ENCODE measurements around the gene EVI5L. TPM values are rescaled to one million over a fixed set of nuclear protein-coding genes. Genes with fewer than 3 reads are reported as not detected.

The EVI5L gene
- total and polyA plus RNA-seq, 9 donors, result 5.1 to 15.9 (median 10.9) TPM

DNA sequence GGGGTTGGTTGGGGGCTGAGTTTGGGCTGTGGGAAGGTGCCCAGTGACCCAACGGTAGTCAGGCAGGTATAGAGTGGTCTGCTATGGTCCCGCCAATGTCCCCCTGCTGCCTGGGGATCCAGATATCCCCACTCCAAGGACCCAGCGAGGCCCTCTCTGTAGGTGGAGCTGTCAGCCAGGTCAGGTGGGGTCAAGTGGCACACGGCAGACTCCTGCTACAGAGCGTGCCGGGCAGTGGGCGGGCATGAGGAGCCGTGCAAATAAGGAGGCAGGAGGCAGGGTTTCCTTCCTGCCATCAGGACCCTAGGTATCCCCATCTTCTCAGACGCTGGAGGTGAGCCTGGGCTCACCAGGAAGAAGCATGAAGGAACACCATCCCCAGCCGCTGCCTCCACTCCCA lies 14.9 kb downstream of the EVI5L start:
- no peak for DNase-seq
- TF ChIP-seq, protein P1, sequence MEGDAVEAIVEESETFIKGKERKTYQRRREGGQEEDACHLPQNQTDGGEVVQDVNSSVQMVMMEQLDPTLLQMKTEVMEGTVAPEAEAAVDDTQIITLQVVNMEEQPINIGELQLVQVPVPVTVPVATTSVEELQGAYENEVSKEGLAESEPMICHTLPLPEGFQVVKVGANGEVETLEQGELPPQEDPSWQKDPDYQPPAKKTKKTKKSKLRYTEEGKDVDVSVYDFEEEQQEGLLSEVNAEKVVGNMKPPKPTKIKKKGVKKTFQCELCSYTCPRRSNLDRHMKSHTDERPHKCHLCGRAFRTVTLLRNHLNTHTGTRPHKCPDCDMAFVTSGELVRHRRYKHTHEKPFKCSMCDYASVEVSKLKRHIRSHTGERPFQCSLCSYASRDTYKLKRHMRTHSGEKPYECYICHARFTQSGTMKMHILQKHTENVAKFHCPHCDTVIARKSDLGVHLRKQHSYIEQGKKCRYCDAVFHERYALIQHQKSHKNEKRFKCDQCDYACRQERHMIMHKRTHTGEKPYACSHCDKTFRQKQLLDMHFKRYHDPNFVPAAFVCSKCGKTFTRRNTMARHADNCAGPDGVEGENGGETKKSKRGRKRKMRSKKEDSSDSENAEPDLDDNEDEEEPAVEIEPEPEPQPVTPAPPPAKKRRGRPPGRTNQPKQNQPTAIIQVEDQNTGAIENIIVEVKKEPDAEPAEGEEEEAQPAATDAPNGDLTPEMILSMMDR (IDR thresholded peaks at IDR 0.05), result no peak
- TF ChIP-seq EP300 (IDR thresholded peaks at IDR 0.05) (no peak), POLR2A (IDR thresholded peaks at IDR 0.05) (no peak)
- no peak overlapping the region for H3K27ac ChIP-seq
- WGBS, 3 donors, result 84 to 93% (median 89%) methylated on average over 10 of the region's 10 CpGs
- H3K4me1 ChIP-seq (ENCODE audit: insufficient read depth), result peaks cover 1% of the 10 kb centered on the region
- H3K27me3 ChIP-seq, result no peaks in the 10 kb centered on the region
- no peaks in the 10 kb centered on the region for H3K36me3 ChIP-seq
- intact Hi-C loops (cut with DNase I), result no loop called here
- H3K9me3 ChIP-seq, result no peaks in the 10 kb centered on the region
- no peak overlapping the region for H3K4me3 ChIP-seq

DNA sequence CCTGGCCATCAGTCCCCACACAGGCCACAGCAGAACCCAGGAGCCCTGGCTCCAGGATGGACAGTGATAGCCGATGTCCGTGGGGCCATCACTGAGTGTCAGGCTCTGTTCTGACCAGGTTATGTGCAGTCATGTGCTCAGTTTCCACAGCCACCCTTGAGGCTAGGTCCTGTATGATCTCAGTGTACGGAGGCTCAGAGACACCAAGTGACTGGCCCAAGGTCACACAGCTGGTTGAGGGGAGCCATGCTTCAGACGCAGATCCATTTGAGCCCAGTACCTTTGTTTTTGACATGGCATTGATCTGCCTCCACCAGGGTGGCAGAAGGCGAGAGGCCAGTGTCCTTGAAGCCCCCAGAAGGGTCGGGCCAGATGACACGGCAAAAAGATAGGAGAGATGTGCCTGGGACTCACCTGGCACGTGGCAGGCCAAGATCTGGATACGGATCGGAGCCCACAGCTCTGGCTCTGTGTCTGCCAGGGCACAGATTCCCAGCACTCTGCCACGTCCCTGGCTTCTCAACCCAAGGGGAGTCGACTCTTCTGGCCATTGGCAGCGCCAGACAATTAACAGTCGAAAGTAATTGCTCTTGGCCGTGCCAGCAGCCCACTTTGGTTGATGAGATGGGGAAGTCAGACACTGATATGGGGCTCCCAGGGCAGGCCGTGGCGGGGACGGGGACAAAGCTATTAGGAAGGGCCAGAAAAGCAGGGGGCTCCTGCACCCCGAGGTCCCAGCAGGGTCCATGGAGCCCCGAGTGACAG lies 15.6 kb downstream of the EVI5L start:
- no peak overlapping the region for H3K4me3 ChIP-seq
- intact Hi-C loops (cut with DNase I), result no loop called here
- 89 to 93% (median 93%) methylated on average over 17 to 20 of the region's 20 CpGs for WGBS, 3 donors
- peaks cover 8% of the 10 kb centered on the region for H3K4me1 ChIP-seq (ENCODE audit: insufficient read depth)
- H3K9me3 ChIP-seq, result no peaks in the 10 kb centered on the region
- TF ChIP-seq, protein P1 (IDR thresholded peaks at IDR 0.05), result no peak
- TF ChIP-seq POLR2A (IDR thresholded peaks at IDR 0.05) (no peak), EP300 (IDR thresholded peaks at IDR 0.05) (no peak)
- H3K36me3 ChIP-seq, result no peaks in the 10 kb centered on the region
- DNase-seq, result no peak
- H3K27me3 ChIP-seq, result no peaks in the 10 kb centered on the region
- H3K27ac ChIP-seq, result no peak overlapping the region

DNA sequence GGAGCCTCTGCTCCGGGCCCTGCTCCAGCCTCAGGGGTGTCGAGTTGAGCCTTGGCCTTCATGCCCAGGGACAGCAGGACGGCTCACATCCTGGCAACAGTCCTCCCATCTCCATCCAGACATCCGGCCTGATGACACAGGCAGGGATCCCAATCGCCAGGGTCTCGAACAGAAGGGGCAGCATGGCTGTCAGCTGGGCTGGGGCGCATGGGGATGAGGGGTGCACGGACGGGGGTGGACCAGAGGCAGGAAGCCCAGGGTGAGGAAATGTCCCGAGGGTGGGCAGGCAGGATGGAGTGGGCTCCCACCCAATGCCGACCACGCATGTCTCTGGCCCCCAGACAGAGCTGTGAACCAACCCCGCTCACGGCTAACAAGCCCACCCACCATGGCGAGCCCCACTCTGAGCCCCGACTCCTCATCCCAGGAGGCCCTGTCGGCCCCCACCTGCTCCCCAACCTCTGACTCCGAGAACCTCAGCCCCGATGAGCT lies 16.2 kb downstream of the EVI5L start:
- intact Hi-C loops (cut with DNase I), result no loop called here
- Histone ChIP-seq H3K27me3 (no peaks in the 10 kb centered on the region), H3K4me1 (ENCODE audit: insufficient read depth) (peaks cover 10% of the 10 kb centered on the region), H3K4me3 (no peak overlapping the region), H3K9me3 (no peaks in the 10 kb centered on the region), H3K27ac (no peak overlapping the region), H3K36me3 (no peaks in the 10 kb centered on the region)
- DNase-seq, result no peak
- TF ChIP-seq EP300 (IDR thresholded peaks at IDR 0.05) (no peak), POLR2A (IDR thresholded peaks at IDR 0.05) (no peak)
- TF ChIP-seq, protein P1 (IDR thresholded peaks at IDR 0.05), result no peak
- WGBS, 3 donors, result 91 to 93% (median 91%) methylated on average over 18 to 19 of the region's 19 CpGs

DNA sequence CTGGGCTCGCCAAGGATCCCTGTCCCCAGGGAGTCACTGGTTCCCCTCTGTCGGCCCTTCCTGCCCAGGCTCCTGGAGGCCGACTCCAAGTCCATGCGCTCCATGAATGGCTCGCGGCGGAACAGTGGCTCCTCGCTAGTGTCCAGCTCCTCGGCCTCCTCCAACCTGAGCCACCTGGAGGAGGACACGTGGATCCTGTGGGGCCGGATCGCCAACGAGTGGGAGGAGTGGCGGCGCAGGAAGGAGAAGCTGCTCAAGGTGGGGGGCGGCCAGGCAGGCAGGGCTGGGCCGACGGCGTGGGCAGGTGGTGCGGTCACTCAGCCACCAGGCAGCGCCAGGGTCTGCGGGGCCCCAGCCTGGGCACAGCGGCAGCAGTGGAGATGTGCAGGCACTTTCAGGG lies 17.6 kb downstream of the EVI5L start:
- Histone ChIP-seq H3K4me1 (ENCODE audit: insufficient read depth) (peaks cover 10% of the 10 kb centered on the region), H3K9me3 (no peaks in the 10 kb centered on the region), H3K27ac (no peak overlapping the region), H3K27me3 (no peaks in the 10 kb centered on the region), H3K4me3 (no peak overlapping the region), H3K36me3 (no peaks in the 10 kb centered on the region)
- TF ChIP-seq, protein P1 (IDR thresholded peaks at IDR 0.05), result no peak
- TF ChIP-seq EP300 (IDR thresholded peaks at IDR 0.05), result no peak
- no peak for TF ChIP-seq POLR2A (IDR thresholded peaks at IDR 0.05)
- intact Hi-C loops (cut with DNase I), result no loop called here
- 89 to 94% (median 92%) methylated on average over 23 of the region's 23 CpGs for WGBS, 3 donors
- peak in 1 of 5 donors; percentile 17 for DNase-seq
